Measurements from ENCODE around the gene SIGLEC8.
"Not testable (repeated sequence)": the region's sequence is repeated elsewhere in the genome, so short reads cannot be mapped to it uniquely, and the experiment has no call there.

The SIGLEC8 gene

GRCh38 chr19:51472607-51473006 lies 14.4 kb upstream of the SIGLEC8 start:
- Histone ChIP-seq H3K27me3 (ENCODE audit: low read depth, low read length) (no peaks in the 10 kb centered on the region), H3K27ac (ENCODE audit: low read length) (no peak overlapping the region), H3K4me1 (ENCODE audit: control insufficient read depth in 1 of 2, insufficient read depth in 2 of 2, low read length in 2 of 2) (no peaks in the 10 kb centered on the region), H3K4me3 (ENCODE audit: low read depth in 1 of 2, low read length in 2 of 2) (no peak overlapping the region), H3K9me3 (ENCODE audit: control insufficient read depth in 1 of 2, low read length in 2 of 2) (no peaks in the 10 kb centered on the region), H3K36me3 (ENCODE audit: control insufficient read depth in 1 of 2, insufficient read depth in 2 of 2, low read length in 2 of 2) (no peaks in the 10 kb centered on the region)

- Histone ChIP-seq H3K4me3 (ENCODE audit: low read depth in 1 of 2, low read length in 2 of 2) (no peak overlapping the region), H3K36me3 (ENCODE audit: control insufficient read depth in 1 of 2, insufficient read depth in 2 of 2, low read length in 2 of 2) (no peaks in the 10 kb centered on the region), H3K9me3 (ENCODE audit: control insufficient read depth in 1 of 2, low read length in 2 of 2) (no peaks in the 10 kb centered on the region), H3K27me3 (ENCODE audit: low read depth, low read length) (no peaks in the 10 kb centered on the region), H3K4me1 (ENCODE audit: control insufficient read depth in 1 of 2, insufficient read depth in 2 of 2, low read length in 2 of 2) (no peaks in the 10 kb centered on the region), H3K27ac (ENCODE audit: low read length) (no peak overlapping the region)
Measured at GRCh38 chr19:51471527-51471926, 13.3 kb upstream of the SIGLEC8 start.

DNA sequence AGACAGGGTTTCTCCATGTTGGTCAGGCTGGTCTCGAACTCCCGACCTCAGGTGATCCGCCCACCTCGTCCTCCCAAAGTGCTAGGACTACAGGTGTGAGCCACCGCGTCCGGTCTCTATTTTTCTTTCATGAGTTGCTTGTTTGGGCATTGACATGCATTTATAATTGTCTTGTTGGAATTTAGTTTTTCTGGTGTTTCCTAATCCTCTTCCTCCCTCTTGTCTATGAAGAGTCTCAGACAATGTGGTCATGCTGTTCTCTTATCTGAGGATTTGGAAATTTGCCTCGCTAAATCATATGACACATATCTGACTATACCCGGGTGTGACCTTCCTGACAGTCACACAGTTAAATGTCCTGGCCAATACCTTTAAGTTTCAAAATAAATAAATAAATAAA lies 12.7 kb upstream of the SIGLEC8 start:
- no peaks in the 10 kb centered on the region for H3K4me1 ChIP-seq (ENCODE audit: control insufficient read depth in 1 of 2, insufficient read depth in 2 of 2, low read length in 2 of 2)
- H3K36me3 ChIP-seq (ENCODE audit: control insufficient read depth in 1 of 2, insufficient read depth in 2 of 2, low read length in 2 of 2): no peaks in the 10 kb centered on the region
- no peak overlapping the region for H3K27ac ChIP-seq (ENCODE audit: low read length)
- no peaks in the 10 kb centered on the region for H3K27me3 ChIP-seq (ENCODE audit: low read depth, low read length)
- no peak overlapping the region for H3K4me3 ChIP-seq (ENCODE audit: low read depth in 1 of 2, low read length in 2 of 2)
- no peaks in the 10 kb centered on the region for H3K9me3 ChIP-seq (ENCODE audit: control insufficient read depth in 1 of 2, low read length in 2 of 2)

- no peaks in the 10 kb centered on the region for H3K4me1 ChIP-seq (ENCODE audit: control insufficient read depth in 1 of 2, insufficient read depth in 2 of 2, low read length in 2 of 2)
- H3K4me3 ChIP-seq (ENCODE audit: low read depth in 1 of 2, low read length in 2 of 2): no peak overlapping the region
- no peaks in the 10 kb centered on the region for H3K36me3 ChIP-seq (ENCODE audit: control insufficient read depth in 1 of 2, insufficient read depth in 2 of 2, low read length in 2 of 2)
- H3K27me3 ChIP-seq (ENCODE audit: low read depth, low read length): no peaks in the 10 kb centered on the region
- no peak overlapping the region for H3K27ac ChIP-seq (ENCODE audit: low read length)
- no peaks in the 10 kb centered on the region for H3K9me3 ChIP-seq (ENCODE audit: control insufficient read depth in 1 of 2, low read length in 2 of 2)
Measured at GRCh38 chr19:51469629-51470028, 11.4 kb upstream of the SIGLEC8 start.

GRCh38 chr19:51469162-51469561 lies 10.9 kb upstream of the SIGLEC8 start:
- H3K4me3 ChIP-seq (ENCODE audit: low read depth in 1 of 2, low read length in 2 of 2): no peak overlapping the region
- no peaks in the 10 kb centered on the region for H3K36me3 ChIP-seq (ENCODE audit: control insufficient read depth in 1 of 2, insufficient read depth in 2 of 2, low read length in 2 of 2)
- no peak overlapping the region for H3K27ac ChIP-seq (ENCODE audit: low read length)
- H3K9me3 ChIP-seq (ENCODE audit: control insufficient read depth in 1 of 2, low read length in 2 of 2): no peaks in the 10 kb centered on the region
- H3K4me1 ChIP-seq (ENCODE audit: control insufficient read depth in 1 of 2, insufficient read depth in 2 of 2, low read length in 2 of 2): no peaks in the 10 kb centered on the region
- H3K27me3 ChIP-seq (ENCODE audit: low read depth, low read length): no peaks in the 10 kb centered on the region

DNA sequence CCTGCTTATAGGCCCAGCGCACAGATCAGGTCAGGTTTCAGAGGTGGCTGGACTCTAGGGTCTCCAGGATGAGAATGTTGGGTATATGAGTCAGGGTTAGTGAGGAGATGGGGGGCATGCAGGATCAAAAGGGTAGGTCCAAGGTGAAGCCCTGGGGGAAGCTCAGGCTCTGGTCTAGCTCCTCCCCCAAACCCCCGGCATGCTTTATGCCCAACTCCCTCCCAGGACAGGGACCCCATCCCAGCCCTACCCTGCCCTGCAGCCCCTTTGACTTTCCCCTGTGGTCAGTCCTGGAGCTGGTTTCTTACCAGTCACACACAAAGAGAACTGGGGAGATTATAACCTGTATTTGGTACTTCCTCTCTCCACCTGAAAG lies 10.3 kb upstream of the SIGLEC8 start:
- no peak overlapping the region for H3K27ac ChIP-seq (ENCODE audit: low read length)
- H3K36me3 ChIP-seq (ENCODE audit: control insufficient read depth in 1 of 2, insufficient read depth in 2 of 2, low read length in 2 of 2): no peaks in the 10 kb centered on the region

GRCh38 chr19:51467864-51468544 lies 9.8 kb upstream of the SIGLEC8 start:
- Histone ChIP-seq H3K4me3 (ENCODE audit: low read depth in 1 of 2, low read length in 2 of 2) (no peak overlapping the region), H3K4me1 (ENCODE audit: control insufficient read depth in 1 of 2, insufficient read depth in 2 of 2, low read length in 2 of 2) (no peaks in the 10 kb centered on the region), H3K27ac (ENCODE audit: low read length) (no peak overlapping the region), H3K36me3 (ENCODE audit: control insufficient read depth in 1 of 2, insufficient read depth in 2 of 2, low read length in 2 of 2) (no peaks in the 10 kb centered on the region), H3K9me3 (ENCODE audit: control insufficient read depth in 1 of 2, low read length in 2 of 2) (no peaks in the 10 kb centered on the region), H3K27me3 (ENCODE audit: low read depth, low read length) (no peaks in the 10 kb centered on the region)

More for the DNA sequence above, 10.3 kb upstream of the SIGLEC8 start:
- H3K4me3 ChIP-seq (ENCODE audit: low read depth in 1 of 2, low read length in 2 of 2): no peak overlapping the region
- H3K4me1 ChIP-seq (ENCODE audit: control insufficient read depth in 1 of 2, insufficient read depth in 2 of 2, low read length in 2 of 2): no peaks in the 10 kb centered on the region
- H3K9me3 ChIP-seq (ENCODE audit: control insufficient read depth in 1 of 2, low read length in 2 of 2): no peaks in the 10 kb centered on the region
- H3K27me3 ChIP-seq (ENCODE audit: low read depth, low read length): no peaks in the 10 kb centered on the region

GRCh38 chr19:51466723-51467122 lies 8.5 kb upstream of the SIGLEC8 start:
- Histone ChIP-seq H3K27ac (ENCODE audit: low read length) (no peak overlapping the region), H3K4me3 (ENCODE audit: low read depth in 1 of 2, low read length in 2 of 2) (no peak overlapping the region), H3K9me3 (ENCODE audit: control insufficient read depth in 1 of 2, low read length in 2 of 2) (no peaks in the 10 kb centered on the region), H3K4me1 (ENCODE audit: control insufficient read depth in 1 of 2, insufficient read depth in 2 of 2, low read length in 2 of 2) (no peaks in the 10 kb centered on the region), H3K36me3 (ENCODE audit: control insufficient read depth in 1 of 2, insufficient read depth in 2 of 2, low read length in 2 of 2) (no peaks in the 10 kb centered on the region), H3K27me3 (ENCODE audit: low read depth, low read length) (peaks cover 4% of the 10 kb centered on the region)

DNA sequence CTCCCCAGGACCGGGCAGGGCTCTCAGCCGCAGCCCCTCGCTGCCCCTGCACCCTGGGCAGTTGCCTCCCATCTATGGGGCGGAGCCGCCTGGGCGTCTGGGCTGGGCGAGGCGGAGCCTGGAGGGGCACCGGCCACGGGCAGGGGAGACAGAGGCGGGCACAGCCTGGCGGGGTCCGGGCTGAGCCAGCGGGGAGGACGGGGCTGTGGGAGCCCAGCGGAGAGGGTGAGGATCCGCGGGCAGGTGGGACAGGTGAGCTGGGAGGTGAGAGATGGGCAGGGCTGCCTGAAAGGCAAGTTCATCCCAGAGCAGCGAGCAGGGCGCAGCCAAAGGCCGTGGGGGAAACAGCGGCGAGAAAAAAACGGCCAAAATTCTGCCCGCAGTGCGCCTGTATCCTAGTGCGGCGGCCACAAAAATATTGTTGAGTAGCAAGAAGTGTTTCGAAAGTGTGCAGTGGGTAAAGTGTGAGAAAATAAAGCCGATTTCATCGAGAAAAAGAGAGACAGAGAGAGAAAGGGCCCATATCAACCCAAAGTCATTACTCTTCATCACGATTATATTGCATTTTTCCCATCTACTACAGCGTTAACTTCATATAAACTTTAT lies 5.8 kb upstream of the SIGLEC8 start:
- not testable (repeated sequence) for H3K27me3 ChIP-seq (ENCODE audit: low read depth, low read length); H3K9me3 ChIP-seq (ENCODE audit: control insufficient read depth in 1 of 2, low read length in 2 of 2); H3K36me3 ChIP-seq (ENCODE audit: control insufficient read depth in 1 of 2, insufficient read depth in 2 of 2, low read length in 2 of 2); H3K4me3 ChIP-seq (ENCODE audit: low read depth in 1 of 2, low read length in 2 of 2); H3K27ac ChIP-seq (ENCODE audit: low read length); H3K4me1 ChIP-seq (ENCODE audit: control insufficient read depth in 1 of 2, insufficient read depth in 2 of 2, low read length in 2 of 2)

DNA sequence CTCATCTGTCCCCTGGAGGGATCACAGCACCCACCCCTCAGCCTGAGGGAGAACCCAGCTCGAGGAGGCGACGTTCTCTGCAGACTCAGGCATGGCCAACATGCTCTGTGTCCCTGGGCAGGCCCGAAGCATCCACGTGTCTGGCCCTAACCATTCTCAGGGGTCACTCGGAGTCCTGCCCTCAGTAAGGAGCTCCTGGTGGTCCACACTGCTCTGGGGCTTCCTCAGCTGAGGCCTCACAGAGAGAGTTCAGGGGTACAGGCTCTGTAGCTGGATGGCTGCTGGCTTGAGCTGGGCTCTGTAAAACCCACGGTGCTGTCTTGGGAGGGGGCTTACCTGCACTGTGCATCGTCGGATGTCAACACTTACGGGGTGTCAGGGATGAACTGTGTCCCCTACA lies 4.4 kb upstream of the SIGLEC8 start:
- Histone ChIP-seq H3K4me3 (ENCODE audit: low read depth in 1 of 2, low read length in 2 of 2) (no peak overlapping the region), H3K4me1 (ENCODE audit: control insufficient read depth in 1 of 2, insufficient read depth in 2 of 2, low read length in 2 of 2) (peaks cover 0 to 6% of the 10 kb centered on the region in 2 donors), H3K27ac (ENCODE audit: low read length) (no peak overlapping the region), H3K36me3 (ENCODE audit: control insufficient read depth in 1 of 2, insufficient read depth in 2 of 2, low read length in 2 of 2) (no peaks in the 10 kb centered on the region), H3K9me3 (ENCODE audit: control insufficient read depth in 1 of 2, low read length in 2 of 2) (no peaks in the 10 kb centered on the region), H3K27me3 (ENCODE audit: low read depth, low read length) (peaks cover 4% of the 10 kb centered on the region)

GRCh38 chr19:51462276-51462675 lies 4.0 kb upstream of the SIGLEC8 start:
- no peaks in the 10 kb centered on the region for H3K9me3 ChIP-seq (ENCODE audit: control insufficient read depth in 1 of 2, low read length in 2 of 2)
- H3K27ac ChIP-seq (ENCODE audit: low read length): no peak overlapping the region
- H3K36me3 ChIP-seq (ENCODE audit: control insufficient read depth in 1 of 2, insufficient read depth in 2 of 2, low read length in 2 of 2): no peaks in the 10 kb centered on the region
- peaks cover 4% of the 10 kb centered on the region for H3K27me3 ChIP-seq (ENCODE audit: low read depth, low read length)
- peaks cover 0 to 6% of the 10 kb centered on the region in 2 donors for H3K4me1 ChIP-seq (ENCODE audit: control insufficient read depth in 1 of 2, insufficient read depth in 2 of 2, low read length in 2 of 2)
- no peak overlapping the region for H3K4me3 ChIP-seq (ENCODE audit: low read depth in 1 of 2, low read length in 2 of 2)

DNA sequence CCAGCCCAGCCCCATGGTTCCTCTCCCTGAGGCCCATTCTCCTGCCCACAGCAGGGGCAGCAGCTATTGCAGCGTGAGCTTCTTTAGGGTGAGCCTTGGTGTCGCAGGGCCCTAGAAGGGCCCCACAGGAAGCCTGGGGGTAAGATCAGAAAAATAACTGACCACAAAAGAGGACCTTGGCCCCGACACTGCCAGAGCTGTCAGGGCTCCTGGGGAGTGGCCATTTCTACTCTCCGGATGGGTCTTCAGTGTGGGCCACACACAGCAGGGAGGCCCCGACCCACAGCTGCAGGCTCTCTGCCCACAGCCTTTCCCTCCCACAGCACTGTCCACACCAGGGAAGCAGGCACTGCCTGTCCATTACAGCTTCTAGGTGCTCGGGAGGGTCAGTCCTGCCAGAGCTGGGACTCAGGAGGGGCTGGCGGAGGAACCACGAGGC lies 3.5 kb upstream of the SIGLEC8 start:
- H3K4me1 ChIP-seq (ENCODE audit: control insufficient read depth in 1 of 2, insufficient read depth in 2 of 2, low read length in 2 of 2): peaks cover 0 to 6% of the 10 kb centered on the region in 2 donors
- H3K27ac ChIP-seq (ENCODE audit: low read length): no peak overlapping the region
- no peak overlapping the region for H3K4me3 ChIP-seq (ENCODE audit: low read depth in 1 of 2, low read length in 2 of 2)
- H3K27me3 ChIP-seq (ENCODE audit: low read depth, low read length): peaks cover 5% of the 10 kb centered on the region
- H3K36me3 ChIP-seq (ENCODE audit: control insufficient read depth in 1 of 2, insufficient read depth in 2 of 2, low read length in 2 of 2): no peaks in the 10 kb centered on the region
- no peaks in the 10 kb centered on the region for H3K9me3 ChIP-seq (ENCODE audit: control insufficient read depth in 1 of 2, low read length in 2 of 2)

Measured in muscle layer of duodenum (tissue), 2 donors.